ENCODE results near the gene PARPBP.

Gene PARPBP

GRCh38 chr12:102195826-102196225 lies 75.8 kb downstream of the PARPBP start:
- H3K36me3 ChIP-seq (ENCODE audit: control insufficient read depth, insufficient read depth, low read length) = no peaks in the 10 kb centered on the region
- no peaks in the 10 kb centered on the region for H3K27me3 ChIP-seq (replicated peaks; ENCODE audit: control insufficient read depth, insufficient read depth, low read length, poor library complexity, severe bottlenecking)
- no peak for DNase-seq
- no peaks in the 10 kb centered on the region for H3K4me1 ChIP-seq (ENCODE audit: control insufficient read depth, insufficient read depth, low read length, poor library complexity, severe bottlenecking)
- no peaks in the 10 kb centered on the region for H3K9me3 ChIP-seq (ENCODE audit: control insufficient read depth, low read length)
- H3K4me3 ChIP-seq (ENCODE audit: insufficient read depth, low read depth, low read length, poor library complexity, severe bottlenecking) = no peak overlapping the region
- H3K27ac ChIP-seq (ENCODE audit: insufficient read depth, low read length, poor library complexity, severe bottlenecking) = no peak overlapping the region

GRCh38 chr12:102197789-102198188 lies 77.8 kb downstream of the PARPBP start, which contains the start of gene PMCH:
TSS of gene PMCH (minus strand) at chr12:102197833. CDS start at chr12:102197770, 63 bp downstream.
- Histone ChIP-seq H3K27ac (ENCODE audit: insufficient read depth, low read length, poor library complexity, severe bottlenecking) (no peak within 1 kb of the TSS), H3K4me1 (ENCODE audit: control insufficient read depth, insufficient read depth, low read length, poor library complexity, severe bottlenecking) (no peaks in the 10 kb centered on the region), H3K9me3 (ENCODE audit: control insufficient read depth, low read length) (no peaks in the 10 kb centered on the region), H3K4me3 (ENCODE audit: insufficient read depth, low read depth, low read length, poor library complexity, severe bottlenecking) (no peak within 1 kb of the TSS), H3K27me3 (replicated peaks; ENCODE audit: control insufficient read depth, insufficient read depth, low read length, poor library complexity, severe bottlenecking) (no peaks in the 10 kb centered on the region), H3K36me3 (ENCODE audit: control insufficient read depth, insufficient read depth, low read length) (no peaks in the 10 kb centered on the region)
- DNase-seq = no peak

- DNase-seq = no peak
- Histone ChIP-seq H3K36me3 (ENCODE audit: control insufficient read depth, insufficient read depth, low read length) (no peaks in the 10 kb centered on the region), H3K4me3 (ENCODE audit: insufficient read depth, low read depth, low read length, poor library complexity, severe bottlenecking) (no peak overlapping the region), H3K27ac (ENCODE audit: insufficient read depth, low read length, poor library complexity, severe bottlenecking) (no peak overlapping the region), H3K27me3 (replicated peaks; ENCODE audit: control insufficient read depth, insufficient read depth, low read length, poor library complexity, severe bottlenecking) (no peaks in the 10 kb centered on the region), H3K9me3 (ENCODE audit: control insufficient read depth, low read length) (no peaks in the 10 kb centered on the region), H3K4me1 (ENCODE audit: control insufficient read depth, insufficient read depth, low read length, poor library complexity, severe bottlenecking) (no peaks in the 10 kb centered on the region)
These were observed 81.6 kb downstream of the PARPBP start for GRCh38 chr12:102201436-102202061.

GRCh38 chr12:102202556-102202955 lies 82.6 kb downstream of the PARPBP start:
- DNase-seq = no peak
- H3K4me1 ChIP-seq (ENCODE audit: control insufficient read depth, insufficient read depth, low read length, poor library complexity, severe bottlenecking) = no peaks in the 10 kb centered on the region
- H3K4me3 ChIP-seq (ENCODE audit: insufficient read depth, low read depth, low read length, poor library complexity, severe bottlenecking) = no peak overlapping the region
- H3K36me3 ChIP-seq (ENCODE audit: control insufficient read depth, insufficient read depth, low read length) = no peaks in the 10 kb centered on the region
- H3K9me3 ChIP-seq (ENCODE audit: control insufficient read depth, low read length) = no peaks in the 10 kb centered on the region
- no peaks in the 10 kb centered on the region for H3K27me3 ChIP-seq (replicated peaks; ENCODE audit: control insufficient read depth, insufficient read depth, low read length, poor library complexity, severe bottlenecking)
- H3K27ac ChIP-seq (ENCODE audit: insufficient read depth, low read length, poor library complexity, severe bottlenecking) = no peak overlapping the region

GRCh38 chr12:102204025-102204424 lies 84.0 kb downstream of the PARPBP start:
- H3K4me3 ChIP-seq (ENCODE audit: insufficient read depth, low read depth, low read length, poor library complexity, severe bottlenecking) = no peak overlapping the region
- H3K9me3 ChIP-seq (ENCODE audit: control insufficient read depth, low read length) = no peaks in the 10 kb centered on the region
- H3K27ac ChIP-seq (ENCODE audit: insufficient read depth, low read length, poor library complexity, severe bottlenecking) = no peak overlapping the region
- DNase-seq = no peak
- H3K36me3 ChIP-seq (ENCODE audit: control insufficient read depth, insufficient read depth, low read length) = no peaks in the 10 kb centered on the region
- no peaks in the 10 kb centered on the region for H3K4me1 ChIP-seq (ENCODE audit: control insufficient read depth, insufficient read depth, low read length, poor library complexity, severe bottlenecking)
- no peaks in the 10 kb centered on the region for H3K27me3 ChIP-seq (replicated peaks; ENCODE audit: control insufficient read depth, insufficient read depth, low read length, poor library complexity, severe bottlenecking)

- Histone ChIP-seq H3K27me3 (replicated peaks; ENCODE audit: control insufficient read depth, insufficient read depth, low read length, poor library complexity, severe bottlenecking) (no peaks in the 10 kb centered on the region), H3K4me1 (ENCODE audit: control insufficient read depth, insufficient read depth, low read length, poor library complexity, severe bottlenecking) (no peaks in the 10 kb centered on the region), H3K36me3 (ENCODE audit: control insufficient read depth, insufficient read depth, low read length) (no peaks in the 10 kb centered on the region), H3K27ac (ENCODE audit: insufficient read depth, low read length, poor library complexity, severe bottlenecking) (no peak overlapping the region), H3K4me3 (ENCODE audit: insufficient read depth, low read depth, low read length, poor library complexity, severe bottlenecking) (no peak overlapping the region), H3K9me3 (ENCODE audit: control insufficient read depth, low read length) (no peaks in the 10 kb centered on the region)
- DNase-seq = no peak
These were observed 96.2 kb downstream of the PARPBP start for GRCh38 chr12:102215992-102216691.

GRCh38 chr12:102220736-102221135 lies 100.8 kb downstream of the PARPBP start:
- no peak for DNase-seq
- no peaks in the 10 kb centered on the region for H3K27me3 ChIP-seq (replicated peaks; ENCODE audit: control insufficient read depth, insufficient read depth, low read length, poor library complexity, severe bottlenecking)
- H3K27ac ChIP-seq (ENCODE audit: insufficient read depth, low read length, poor library complexity, severe bottlenecking) = no peak overlapping the region
- H3K4me1 ChIP-seq (ENCODE audit: control insufficient read depth, insufficient read depth, low read length, poor library complexity, severe bottlenecking) = no peaks in the 10 kb centered on the region
- no peaks in the 10 kb centered on the region for H3K36me3 ChIP-seq (ENCODE audit: control insufficient read depth, insufficient read depth, low read length)
- H3K9me3 ChIP-seq (ENCODE audit: control insufficient read depth, low read length) = no peaks in the 10 kb centered on the region
- H3K4me3 ChIP-seq (ENCODE audit: insufficient read depth, low read depth, low read length, poor library complexity, severe bottlenecking) = no peak overlapping the region

- Histone ChIP-seq H3K9me3 (ENCODE audit: control insufficient read depth, low read length) (no peaks in the 10 kb centered on the region), H3K27ac (ENCODE audit: insufficient read depth, low read length, poor library complexity, severe bottlenecking) (no peak overlapping the region), H3K27me3 (replicated peaks; ENCODE audit: control insufficient read depth, insufficient read depth, low read length, poor library complexity, severe bottlenecking) (no peaks in the 10 kb centered on the region), H3K4me3 (ENCODE audit: insufficient read depth, low read depth, low read length, poor library complexity, severe bottlenecking) (no peak overlapping the region), H3K4me1 (ENCODE audit: control insufficient read depth, insufficient read depth, low read length, poor library complexity, severe bottlenecking) (no peaks in the 10 kb centered on the region), H3K36me3 (ENCODE audit: control insufficient read depth, insufficient read depth, low read length) (no peaks in the 10 kb centered on the region)
- no peak for DNase-seq
These were observed 108.0 kb downstream of the PARPBP start for GRCh38 chr12:102227954-102228353.

- Histone ChIP-seq H3K27me3 (replicated peaks; ENCODE audit: control insufficient read depth, insufficient read depth, low read length, poor library complexity, severe bottlenecking) (no peaks in the 10 kb centered on the region), H3K27ac (ENCODE audit: insufficient read depth, low read length, poor library complexity, severe bottlenecking) (no peak overlapping the region), H3K9me3 (ENCODE audit: control insufficient read depth, low read length) (no peaks in the 10 kb centered on the region), H3K4me3 (ENCODE audit: insufficient read depth, low read depth, low read length, poor library complexity, severe bottlenecking) (no peak overlapping the region), H3K4me1 (ENCODE audit: control insufficient read depth, insufficient read depth, low read length, poor library complexity, severe bottlenecking) (no peaks in the 10 kb centered on the region), H3K36me3 (ENCODE audit: control insufficient read depth, insufficient read depth, low read length) (no peaks in the 10 kb centered on the region)
- no peak for DNase-seq
These were observed 112.1 kb downstream of the PARPBP start for GRCh38 chr12:102232036-102232435.

- DNase-seq = no peak
- Histone ChIP-seq H3K4me3 (ENCODE audit: insufficient read depth, low read depth, low read length, poor library complexity, severe bottlenecking) (no peak overlapping the region), H3K9me3 (ENCODE audit: control insufficient read depth, low read length) (no peaks in the 10 kb centered on the region), H3K4me1 (ENCODE audit: control insufficient read depth, insufficient read depth, low read length, poor library complexity, severe bottlenecking) (no peaks in the 10 kb centered on the region), H3K27me3 (replicated peaks; ENCODE audit: control insufficient read depth, insufficient read depth, low read length, poor library complexity, severe bottlenecking) (no peaks in the 10 kb centered on the region), H3K36me3 (ENCODE audit: control insufficient read depth, insufficient read depth, low read length) (no peaks in the 10 kb centered on the region), H3K27ac (ENCODE audit: insufficient read depth, low read length, poor library complexity, severe bottlenecking) (no peak overlapping the region)
These were observed 112.5 kb downstream of the PARPBP start for GRCh38 chr12:102232446-102232845.

Measured in effector memory CD4-positive, alpha-beta T cell (primary cell).